Activated T-helper 9 cell treated with anti-CD3 and anti-CD28 coated beads, Interleukin-2, amount 50 U/mL, for 16 hours (primary cell): ENCODE results near the gene FBXW7.

Experiments used
- DNase-seq: peaks from one replicate; pipeline ENCODE4 v3.0.0-alpha.2; 2020; ENCODE audit warnings: low read depth

The FBXW7 gene

GRCh38 chr4:152281822-152282221 lies 254.1 kb downstream of the FBXW7 start:
- no peak for DNase-seq

GRCh38 chr4:152281211-152281610 lies 254.7 kb downstream of the FBXW7 start:
- DNase-seq: no peak

DNA sequence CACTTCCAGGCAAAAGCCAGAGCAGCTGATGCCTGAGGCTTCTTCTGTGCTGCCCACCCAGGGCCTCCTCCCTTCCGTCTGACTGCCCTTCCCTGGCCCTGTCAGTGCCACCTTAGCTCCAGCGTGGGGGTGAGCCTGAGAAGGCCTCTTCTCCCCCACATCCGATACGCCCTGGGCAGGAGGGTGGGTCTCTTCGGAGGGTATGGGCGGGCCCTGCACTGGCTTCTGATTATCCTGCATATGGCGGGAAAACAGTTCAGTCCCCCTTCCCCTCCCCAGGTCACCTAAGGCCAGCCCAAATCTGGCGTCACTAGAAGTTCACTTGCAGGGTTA lies 256.7 kb downstream of the FBXW7 start:
- no peak for DNase-seq

DNA sequence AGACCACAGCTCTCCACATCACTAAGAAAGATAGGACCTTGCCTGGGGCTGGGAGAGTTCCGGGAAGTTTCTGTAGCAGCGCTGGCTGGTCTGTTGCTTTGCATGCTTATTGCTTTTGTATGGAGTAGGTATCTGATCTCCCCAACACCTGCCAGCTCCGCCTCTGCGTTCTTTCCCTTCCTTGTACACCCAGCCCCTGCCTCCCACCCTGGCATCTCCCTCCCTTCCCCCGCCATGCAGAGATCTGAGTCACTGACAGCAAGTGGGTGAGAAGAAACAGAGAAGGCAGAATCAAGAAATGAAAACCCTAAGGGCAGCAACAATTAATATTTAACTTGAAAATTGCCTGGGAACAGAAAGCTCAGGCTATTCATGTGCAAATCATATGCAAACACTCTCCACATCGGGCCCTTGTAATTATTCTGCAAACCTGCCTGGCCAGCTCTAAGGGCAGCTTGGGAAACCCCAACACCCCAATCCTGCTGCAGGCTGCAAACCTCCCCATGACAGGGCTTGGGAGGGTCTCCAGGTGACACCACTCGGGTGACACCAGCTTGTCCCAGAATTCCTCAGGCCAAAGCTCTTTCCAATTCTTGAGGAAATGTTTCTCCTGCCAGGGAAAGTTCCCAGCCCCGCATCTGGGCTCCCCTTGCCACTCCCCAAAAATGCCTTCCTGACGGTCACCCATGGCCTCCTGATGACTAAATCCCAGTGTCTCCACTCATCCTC lies 257.2 kb downstream of the FBXW7 start:
- no peak for DNase-seq

GRCh38 chr4:152278172-152278504 lies 257.8 kb downstream of the FBXW7 start:
- DNase-seq: no peak

DNA sequence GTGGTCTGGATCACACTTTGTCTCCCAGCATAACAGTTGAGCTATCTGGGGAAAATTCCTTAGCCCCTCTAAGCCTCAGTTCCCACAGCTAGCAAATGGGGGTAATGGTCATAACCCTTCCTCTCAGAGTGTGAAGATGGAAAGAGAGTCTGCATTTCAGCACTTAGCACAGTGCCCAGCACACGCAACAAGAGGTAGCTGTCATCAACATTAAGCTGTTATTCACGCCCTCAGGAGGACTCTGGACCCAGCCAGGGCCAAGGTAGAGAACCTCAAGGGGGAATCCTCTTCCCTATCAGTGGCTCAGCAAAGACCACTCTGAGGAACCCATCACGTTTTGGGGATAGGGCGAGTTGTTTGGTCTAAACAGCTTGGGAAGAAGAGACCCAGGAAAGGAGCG lies 258.6 kb downstream of the FBXW7 start:
- no peak for DNase-seq

DNA sequence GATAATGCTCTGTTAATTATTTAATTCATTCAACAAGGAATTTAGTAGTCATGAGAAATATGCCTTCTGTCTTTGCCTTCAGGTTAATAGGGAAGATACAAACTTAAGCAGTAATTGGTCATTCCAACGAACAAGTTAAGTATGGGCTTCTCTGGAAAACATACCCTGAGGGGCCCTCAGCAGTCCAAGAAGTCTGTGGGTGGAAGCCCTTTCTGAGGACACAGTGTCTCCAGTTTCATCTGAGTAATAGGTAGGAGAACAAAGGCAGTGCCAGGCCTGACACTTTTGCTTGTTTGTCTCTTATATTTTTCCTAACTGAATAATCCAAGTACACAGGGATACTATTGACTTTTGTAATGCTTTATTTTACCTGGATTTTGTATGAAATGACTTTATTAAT lies 262.5 kb downstream of the FBXW7 start:
- DNase-seq: no peak
